ENCODE results near the gene ERC1.

Gene ERC1

GRCh38 chr12:1382826-1383225, 391.8 kb downstream of the ERC1 start:
- H3K4me3 ChIP-seq (ENCODE audit: low read depth, low read length), result no peak overlapping the region
- TF ChIP-seq MAX (IDR thresholded peaks at IDR 0.05; ENCODE audit: low read depth, low read length), result no peak
- no peak for TF ChIP-seq CTCF (IDR thresholded peaks at IDR 0.05; ENCODE audit: low read depth, low read length)
- TF ChIP-seq MYC (IDR thresholded peaks at IDR 0.05; ENCODE audit: low read depth, low read length), result no peak
- TF ChIP-seq POLR2A (IDR thresholded peaks at IDR 0.05; ENCODE audit: extremely low read depth, insufficient read length), result no peak
- DNase-seq (ENCODE audit: low read depth), result no peak

GRCh38 chr12:1383758-1384157, 392.7 kb downstream of the ERC1 start:
- no peak overlapping the region for H3K4me3 ChIP-seq (ENCODE audit: low read depth, low read length)
- TF ChIP-seq CTCF (IDR thresholded peaks at IDR 0.05; ENCODE audit: low read depth, low read length) (no peak), POLR2A (IDR thresholded peaks at IDR 0.05; ENCODE audit: extremely low read depth, insufficient read length) (no peak), MYC (IDR thresholded peaks at IDR 0.05; ENCODE audit: low read depth, low read length) (no peak), MAX (IDR thresholded peaks at IDR 0.05; ENCODE audit: low read depth, low read length) (no peak)
- no peak for DNase-seq (ENCODE audit: low read depth)

GRCh38 chr12:1384910-1385309, 393.9 kb downstream of the ERC1 start:
- H3K4me3 ChIP-seq (ENCODE audit: low read depth, low read length), result no peak overlapping the region
- no peak for DNase-seq (ENCODE audit: low read depth)

GRCh38 chr12:1391722-1392121, 400.7 kb downstream of the ERC1 start:
- H3K4me3 ChIP-seq (ENCODE audit: low read depth, low read length), result no peak overlapping the region
- no peak for DNase-seq (ENCODE audit: low read depth)
- TF ChIP-seq MAX (IDR thresholded peaks at IDR 0.05; ENCODE audit: low read depth, low read length), result no peak
- no peak for TF ChIP-seq MYC (IDR thresholded peaks at IDR 0.05; ENCODE audit: low read depth, low read length)
- no peak for TF ChIP-seq POLR2A (IDR thresholded peaks at IDR 0.05; ENCODE audit: extremely low read depth, insufficient read length)
- no peak for TF ChIP-seq CTCF (IDR thresholded peaks at IDR 0.05; ENCODE audit: low read depth, low read length)

More at GRCh38 chr12:1384910-1385309, 393.9 kb downstream of the ERC1 start:
- TF ChIP-seq MYC (IDR thresholded peaks at IDR 0.05; ENCODE audit: low read depth, low read length) (no peak), MAX (IDR thresholded peaks at IDR 0.05; ENCODE audit: low read depth, low read length) (no peak), CTCF (IDR thresholded peaks at IDR 0.05; ENCODE audit: low read depth, low read length) (no peak), POLR2A (IDR thresholded peaks at IDR 0.05; ENCODE audit: extremely low read depth, insufficient read length) (no peak)

- no peak for DNase-seq (ENCODE audit: low read depth)
- TF ChIP-seq MYC (IDR thresholded peaks at IDR 0.05; ENCODE audit: low read depth, low read length) (no peak), MAX (IDR thresholded peaks at IDR 0.05; ENCODE audit: low read depth, low read length) (no peak), POLR2A (IDR thresholded peaks at IDR 0.05; ENCODE audit: extremely low read depth, insufficient read length) (no peak), CTCF (IDR thresholded peaks at IDR 0.05; ENCODE audit: low read depth, low read length) (no peak)
- no peak overlapping the region for H3K4me3 ChIP-seq (ENCODE audit: low read depth, low read length)
Observed at GRCh38 chr12:1395421-1395955, 404.5 kb downstream of the ERC1 start.

All from NB4 (cell line).